CD4-positive, alpha-beta T cell treated with Interleukin-12 subunit alpha and Interleukin-12 subunit beta, for 1 hour (primary cell): ENCODE results near the gene ERC1.
"Not testable (repeated sequence)": the region's sequence is repeated elsewhere in the genome, so short reads cannot be mapped to it uniquely, and the experiment has no call there.

Experiments
- DNase-seq: peaks from one replicate; pipeline ENCODE4 v3.0.0-alpha.2; 2020

ERC1 gene

DNA sequence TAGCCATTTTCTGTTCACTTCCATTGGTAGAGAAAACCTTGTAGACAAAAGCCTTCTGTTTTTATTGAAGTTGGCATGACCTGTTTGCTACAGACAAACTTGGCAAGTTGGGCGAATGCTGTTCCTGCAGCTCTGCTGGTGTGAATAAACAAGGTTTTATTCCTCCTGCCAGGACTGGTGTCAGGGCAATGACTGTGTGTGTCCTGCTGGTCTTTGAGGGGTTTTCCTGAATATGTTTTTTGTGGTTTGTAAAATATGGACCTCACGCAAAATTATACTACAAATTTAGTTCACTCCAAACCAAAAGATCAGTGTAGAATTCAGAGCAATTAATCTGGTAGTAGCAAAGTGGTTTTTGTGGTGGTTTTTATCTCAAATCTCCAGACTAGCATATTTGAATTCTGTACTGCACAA lies 140.8 kb downstream of the ERC1 start:
- no peak for DNase-seq

DNA sequence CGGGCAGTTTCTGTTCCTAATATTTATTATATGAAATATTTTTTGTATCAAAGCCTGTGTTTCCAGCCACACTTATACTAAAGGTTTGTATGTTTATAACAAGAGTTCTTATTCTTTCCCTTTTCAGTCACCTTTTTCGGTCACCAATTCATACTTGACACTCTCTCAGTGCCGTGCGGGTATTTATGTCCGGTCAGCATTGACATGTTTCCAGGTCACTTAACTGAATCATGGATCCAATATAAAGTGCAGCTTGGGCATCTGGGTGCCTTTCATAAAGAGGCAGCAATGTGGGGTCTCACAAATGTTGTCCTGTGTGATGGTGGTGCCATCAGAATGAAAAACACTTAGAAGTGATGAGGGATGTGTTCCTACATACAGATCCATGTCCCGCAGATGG lies 141.3 kb downstream of the ERC1 start:
- DNase-seq: no peak

DNA sequence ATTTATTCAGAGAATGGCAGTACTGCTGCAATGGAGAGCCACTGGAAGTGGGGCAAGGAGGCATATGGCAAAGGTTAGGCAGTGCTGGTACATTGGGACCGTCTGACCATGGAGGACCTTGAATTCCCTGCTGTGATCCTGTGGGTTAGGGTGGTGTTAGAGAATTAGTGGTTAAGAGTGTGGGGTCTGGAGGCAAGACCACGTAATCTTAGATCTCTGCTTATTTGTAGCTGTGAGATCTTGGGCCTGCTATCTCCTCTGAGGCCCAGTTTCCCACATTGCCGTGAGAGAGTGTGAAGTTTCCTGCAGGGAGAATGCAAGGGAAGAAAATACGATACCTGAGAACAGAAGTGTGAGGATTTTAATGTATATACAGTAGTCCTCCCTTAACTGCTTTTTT lies 147.7 kb downstream of the ERC1 start:
- DNase-seq: no peak

DNA sequence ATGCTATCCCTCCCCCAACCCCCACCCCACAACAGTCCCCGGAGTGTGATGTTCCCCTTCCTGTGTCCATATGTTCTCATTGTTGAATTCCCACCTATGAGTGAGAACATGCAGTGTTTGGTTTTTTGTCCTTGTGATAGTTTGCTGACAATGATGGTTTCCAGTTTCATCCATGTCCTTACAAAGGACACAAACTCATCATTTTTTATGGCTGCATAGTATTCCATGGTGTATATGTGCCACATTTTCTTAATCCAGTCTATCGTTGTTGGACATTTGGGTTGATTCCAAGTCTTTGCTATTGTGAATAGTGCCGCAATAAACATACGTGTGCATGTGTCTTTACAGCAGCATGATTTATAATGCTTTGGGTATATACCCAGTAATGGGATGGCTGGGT lies 155.7 kb downstream of the ERC1 start:
- DNase-seq: not testable (repeated sequence)

DNA sequence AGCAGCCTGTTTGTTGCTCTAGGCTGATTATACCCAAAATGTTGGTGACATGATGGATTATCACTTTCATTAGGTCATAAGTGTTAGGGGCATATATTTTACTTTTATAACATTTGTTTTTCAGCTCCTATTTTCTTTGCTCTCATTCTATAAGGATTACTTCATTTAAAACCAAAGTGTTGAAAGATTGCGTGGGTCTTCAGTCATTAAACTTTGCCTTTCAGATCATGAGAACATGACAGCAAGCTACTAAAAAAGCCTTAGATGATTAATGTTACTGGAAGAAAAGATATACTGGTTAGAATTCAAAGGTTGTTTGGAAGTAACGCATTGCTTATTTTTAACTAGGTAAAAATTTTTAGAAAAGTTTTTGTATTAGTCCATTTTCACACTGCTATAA lies 156.8 kb downstream of the ERC1 start:
- DNase-seq: no peak

DNA sequence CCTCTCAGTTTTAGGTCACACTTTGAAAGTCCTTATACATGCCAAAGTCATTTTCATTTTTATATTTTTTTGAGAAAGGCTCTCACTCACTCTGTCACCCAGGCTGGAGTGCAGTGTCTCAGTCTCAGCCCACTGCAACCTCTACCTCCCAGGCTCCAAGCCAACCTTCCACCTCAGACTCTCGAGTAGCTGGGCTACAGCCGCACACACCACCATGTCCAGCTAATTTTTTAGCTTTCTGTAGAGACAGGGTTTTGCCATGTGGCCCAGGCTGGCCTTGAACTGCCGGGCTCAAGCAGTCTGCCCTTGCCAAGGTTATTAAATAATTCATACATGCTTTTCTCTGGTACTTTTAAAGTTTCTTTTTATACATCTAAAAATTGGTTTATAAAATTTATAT lies 166.0 kb downstream of the ERC1 start:
- no peak for DNase-seq

DNA sequence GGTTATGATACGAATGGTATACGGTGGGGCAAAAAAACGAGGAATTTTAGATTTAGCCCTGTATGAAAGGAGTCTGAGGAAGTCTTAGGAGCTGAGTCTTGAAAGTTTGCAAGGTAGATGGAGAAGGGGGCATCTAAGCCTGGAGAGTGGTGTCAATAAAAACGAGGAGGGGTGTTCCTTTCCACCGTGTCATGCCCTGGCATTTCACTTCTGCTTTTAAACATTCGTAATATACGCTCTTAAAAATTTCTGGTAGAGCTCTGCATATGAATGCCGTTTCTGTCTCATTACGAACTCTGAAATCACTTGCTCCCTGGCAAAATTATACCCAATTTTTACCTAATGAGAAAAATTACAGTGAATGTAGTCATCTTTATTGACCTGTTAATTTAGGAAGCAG lies 170.2 kb downstream of the ERC1 start:
- DNase-seq: no peak

DNA sequence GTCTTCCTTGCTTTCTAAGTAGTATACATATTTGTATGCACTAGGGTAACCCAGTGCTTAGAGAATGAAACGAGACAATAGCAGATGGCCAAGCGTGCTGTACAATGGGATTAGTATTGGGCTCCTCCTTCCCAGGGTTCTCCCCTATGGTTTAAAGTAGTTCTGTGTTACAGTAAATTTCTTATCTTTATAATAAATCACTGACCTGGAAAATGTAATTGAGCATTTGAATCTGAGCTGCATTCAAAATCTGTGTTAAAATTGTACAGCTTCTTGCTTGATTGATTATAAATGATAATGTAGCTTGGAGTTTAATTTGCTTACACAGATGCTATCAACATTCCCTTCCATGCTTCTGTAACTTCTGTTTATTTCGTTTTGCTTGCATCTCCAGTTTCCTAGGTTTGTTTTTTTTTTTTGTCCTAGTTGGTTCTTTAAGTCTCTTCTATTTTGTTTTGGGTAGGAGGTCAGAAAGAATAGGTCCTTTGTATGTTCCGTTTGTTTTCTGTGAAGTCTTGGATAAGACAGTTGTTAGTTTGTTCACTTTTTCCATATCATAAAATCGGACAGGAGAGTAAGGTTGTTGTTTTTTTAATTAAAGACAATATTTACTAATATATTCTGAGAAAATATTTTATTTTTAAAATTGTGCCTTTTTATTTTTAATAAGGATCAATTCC lies 171.2 kb downstream of the ERC1 start:
- DNase-seq: no peak

DNA sequence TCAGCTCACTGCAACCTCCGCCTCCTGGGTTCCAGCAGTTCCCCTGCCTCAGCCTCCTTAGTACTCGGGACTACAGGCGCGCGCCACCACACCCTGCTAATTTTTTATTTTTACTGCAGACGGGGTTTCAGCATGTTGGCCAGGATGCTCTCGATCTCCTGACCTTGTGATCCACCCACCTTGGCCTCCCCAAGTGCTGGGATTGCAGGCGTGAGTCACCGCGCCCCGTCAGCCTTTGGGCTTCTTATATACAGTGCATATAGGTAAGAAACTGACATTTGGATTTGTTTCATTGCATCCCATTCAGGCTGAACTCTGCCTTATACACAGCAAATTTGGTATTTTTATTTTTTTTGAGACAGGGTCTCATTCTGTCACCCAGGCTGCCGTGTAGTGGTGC lies 176.8 kb downstream of the ERC1 start:
- no peak for DNase-seq

DNA sequence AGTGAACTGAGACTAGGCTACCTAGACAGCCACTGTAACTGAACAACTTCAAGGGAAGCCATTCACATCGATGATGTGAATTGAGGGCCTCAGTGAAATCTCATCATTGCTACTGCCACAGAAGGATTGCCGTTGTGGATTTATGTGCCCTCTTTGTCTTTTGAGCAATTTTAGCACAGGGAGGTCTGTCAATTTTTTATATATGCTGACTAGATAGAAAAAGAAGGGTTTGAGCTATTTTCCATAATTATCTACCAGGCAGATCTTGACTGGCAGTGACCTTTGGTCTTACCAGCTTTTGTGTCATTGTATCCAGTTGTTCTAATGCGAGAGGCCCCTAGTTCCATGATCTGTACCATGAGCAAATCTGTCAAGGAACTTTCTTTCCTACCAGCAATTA lies 179.4 kb downstream of the ERC1 start:
- no peak for DNase-seq

DNA sequence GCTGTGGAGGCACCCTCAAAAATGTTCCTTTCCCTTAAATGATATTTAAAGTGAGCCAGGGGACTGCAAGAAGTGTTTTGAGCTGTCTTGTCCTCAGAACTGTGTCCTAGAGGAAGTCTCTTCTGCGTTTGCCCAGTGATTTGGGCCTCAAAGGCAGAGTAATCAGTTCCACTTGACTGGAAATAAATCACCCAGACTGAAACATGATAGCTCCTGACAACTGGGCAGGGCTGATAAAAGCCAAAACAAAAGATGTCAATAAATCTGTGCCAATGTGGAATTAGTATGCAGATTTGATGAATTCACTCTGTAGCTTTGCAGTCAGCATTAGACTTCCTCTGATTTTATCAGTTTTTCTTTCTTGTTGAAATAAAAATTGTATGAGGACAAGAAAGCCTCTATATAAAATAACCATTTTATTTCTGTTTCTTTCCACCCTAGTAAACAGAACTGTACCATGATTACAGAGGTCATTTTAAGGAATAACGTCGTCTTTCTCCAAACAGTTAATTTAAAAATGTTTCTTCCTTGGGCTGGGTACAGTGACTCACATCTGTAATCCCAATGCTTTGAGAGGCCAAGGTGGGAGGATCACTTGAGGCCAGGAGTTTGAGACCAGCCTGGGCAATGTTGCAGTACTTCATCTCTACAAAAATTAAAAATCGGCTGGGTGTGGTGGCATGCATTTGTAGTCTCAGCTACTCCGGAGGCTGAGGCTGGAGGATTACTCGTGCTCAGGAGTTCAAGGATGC lies 180.8 kb downstream of the ERC1 start:
- no peak for DNase-seq

DNA sequence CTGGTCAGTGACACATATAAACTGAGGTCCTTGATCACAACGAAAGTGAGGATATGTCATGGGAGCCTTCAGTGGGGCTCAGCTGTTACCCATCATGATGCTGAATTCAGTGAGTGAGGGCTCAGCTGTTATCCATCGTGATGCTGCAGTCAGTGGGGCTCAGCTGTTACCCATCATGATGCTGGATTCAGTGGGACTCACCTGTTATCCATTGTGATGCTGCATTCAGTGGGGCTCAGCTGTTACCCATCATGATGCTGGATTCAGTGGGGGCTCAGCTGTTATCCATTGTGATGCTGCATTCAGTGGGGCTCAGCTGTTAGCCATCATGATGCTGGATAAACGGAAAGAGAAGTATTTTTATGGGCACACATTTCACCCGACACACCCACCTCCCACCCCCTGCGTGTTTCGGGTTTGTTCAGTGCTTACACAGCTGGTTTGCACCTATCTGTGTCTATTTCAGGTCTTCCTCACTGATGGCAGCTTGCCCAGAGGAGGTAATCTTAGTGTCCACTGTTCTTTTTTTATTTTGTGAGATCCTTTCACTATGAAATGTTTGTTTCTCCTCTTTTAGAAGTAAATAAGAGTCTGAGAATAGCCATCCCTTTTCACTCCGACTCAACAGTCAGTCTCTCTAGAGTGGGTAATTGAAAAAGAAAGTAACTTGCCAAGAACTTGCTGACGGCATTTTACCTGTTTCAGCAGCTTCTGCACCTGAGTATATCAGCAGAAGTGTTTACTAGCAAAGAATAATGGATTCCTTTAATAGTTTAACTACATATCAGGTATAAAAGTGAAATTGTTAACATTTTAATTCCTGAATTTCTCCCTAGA lies 183.0 kb downstream of the ERC1 start:
- DNase-seq: no peak

DNA sequence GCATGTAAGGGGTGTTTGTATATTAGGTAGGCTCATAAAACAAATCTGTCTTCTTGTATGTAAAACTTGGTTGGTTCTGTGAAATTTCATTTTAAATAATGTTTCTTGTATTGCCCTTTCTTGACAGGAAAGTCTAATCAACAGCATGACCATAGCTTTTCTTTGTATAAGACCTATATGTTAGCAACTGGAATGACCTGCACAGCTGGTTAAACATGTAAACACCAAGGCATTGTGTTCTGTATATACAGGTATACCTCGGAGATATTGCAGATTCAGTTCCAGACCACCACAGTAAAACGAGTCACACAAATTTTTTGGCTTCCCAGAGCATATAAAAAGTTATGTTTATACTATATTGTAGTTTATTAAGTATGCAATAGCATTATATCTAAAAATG lies 183.6 kb downstream of the ERC1 start:
- DNase-seq: no peak

DNA sequence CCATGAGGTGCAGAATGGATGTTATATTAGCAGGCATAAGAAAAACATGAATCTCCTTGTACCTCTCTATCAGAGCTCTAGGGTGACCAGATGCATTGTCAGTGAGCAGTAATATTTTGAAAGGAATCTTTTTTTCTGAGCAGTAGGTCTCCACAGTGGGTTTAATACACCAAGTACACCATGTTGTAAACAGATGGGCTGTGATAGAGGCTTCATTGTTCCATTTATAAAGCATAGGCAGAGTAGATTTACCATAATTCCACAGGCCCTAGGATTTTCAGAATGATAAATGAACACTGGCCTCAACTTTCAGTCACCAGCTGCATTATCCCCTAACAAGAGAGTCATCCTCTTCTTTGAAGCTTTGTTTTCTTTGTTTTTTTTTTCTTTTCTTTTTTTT lies 185.2 kb downstream of the ERC1 start:
- no peak for DNase-seq

DNA sequence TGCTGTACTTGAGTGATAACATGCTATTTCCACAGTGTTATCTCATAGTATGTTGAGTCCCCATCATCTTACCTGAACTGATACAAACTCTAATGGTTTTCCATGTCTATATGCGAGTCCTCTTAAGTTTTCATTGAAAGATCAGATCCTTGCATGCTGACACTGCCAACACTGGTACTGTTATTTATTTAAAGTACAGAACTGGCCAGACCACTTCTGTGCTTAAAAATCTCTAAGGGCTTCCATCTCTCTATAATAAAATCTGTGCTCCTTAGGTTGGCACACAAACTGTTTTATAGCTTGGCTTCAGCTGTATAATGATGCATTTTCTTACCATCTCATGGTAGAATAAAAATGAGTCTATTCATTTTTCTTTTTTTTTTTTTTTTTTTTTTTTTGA lies 188.1 kb downstream of the ERC1 start:
- no peak for DNase-seq

DNA sequence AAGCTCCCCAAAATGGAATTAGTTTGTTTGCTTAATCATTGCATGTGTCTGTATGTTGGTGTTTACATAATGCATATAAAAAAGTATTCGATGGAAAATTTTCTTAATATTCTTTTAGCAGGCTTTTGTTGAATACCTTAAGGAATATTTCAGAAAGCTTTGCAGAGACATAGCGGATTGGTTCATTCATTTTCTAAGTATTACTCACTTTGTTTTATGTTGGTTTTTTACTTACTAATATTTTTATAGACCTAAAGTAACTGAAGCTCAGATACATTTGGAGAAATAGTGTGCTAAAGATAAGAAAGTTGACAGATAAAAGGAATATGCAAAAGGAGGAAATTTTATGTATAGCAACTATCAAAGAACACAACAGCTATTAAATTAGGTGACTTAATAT lies 191.0 kb downstream of the ERC1 start:
- no peak for DNase-seq

DNA sequence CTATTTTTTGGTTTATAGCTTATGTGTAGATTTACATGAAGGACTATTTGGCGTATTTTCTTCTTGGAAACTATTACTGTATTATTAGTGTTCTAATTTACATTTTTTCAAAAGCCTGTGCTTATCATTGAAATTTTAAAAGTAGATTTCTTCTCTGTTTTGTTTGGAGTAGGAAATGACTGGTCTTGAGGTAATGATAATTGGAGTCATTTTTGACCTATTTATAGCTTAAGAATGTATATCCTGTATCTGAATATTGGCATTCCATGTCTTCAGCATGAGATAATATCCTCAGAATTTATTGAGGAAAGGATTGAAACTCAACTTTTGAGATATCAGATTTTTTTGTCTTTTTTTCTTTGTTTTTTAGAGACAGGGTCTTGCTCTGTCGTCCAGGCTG lies 193.4 kb downstream of the ERC1 start:
- DNase-seq: no peak

DNA sequence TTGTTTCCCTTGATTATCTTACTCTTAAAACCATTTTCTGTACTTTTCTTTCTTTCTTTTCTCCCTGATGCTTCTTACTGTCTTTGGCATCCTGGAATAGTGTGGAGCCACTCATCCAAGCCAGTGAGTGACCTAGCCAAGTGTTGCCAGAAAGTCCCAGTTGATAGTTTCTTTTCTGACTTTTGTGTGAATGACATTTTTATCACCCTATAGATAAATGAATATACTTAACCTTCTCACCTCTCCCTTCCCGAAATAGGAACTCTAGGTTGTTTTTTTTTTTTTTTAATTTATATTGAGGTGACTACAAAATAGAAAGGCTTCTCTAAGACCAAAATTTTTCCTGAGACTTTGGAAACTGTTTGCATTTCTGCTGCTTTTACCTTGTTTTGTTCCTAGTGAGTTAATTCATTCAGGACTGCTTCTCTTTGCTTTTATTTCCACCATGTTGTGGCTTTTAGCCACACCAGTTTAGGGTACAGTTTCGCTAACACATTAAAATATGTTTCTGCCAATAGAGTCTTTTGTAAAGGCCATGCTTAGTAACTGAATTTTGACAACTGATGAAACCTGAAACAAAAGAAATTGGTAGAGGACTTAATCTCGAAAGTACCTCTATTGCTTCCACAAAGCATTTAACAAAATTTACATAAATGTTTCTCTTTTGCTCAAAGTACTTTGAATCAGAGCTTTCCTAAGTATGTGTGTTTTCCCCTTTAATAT lies 194.6 kb downstream of the ERC1 start:
- no peak for DNase-seq

DNA sequence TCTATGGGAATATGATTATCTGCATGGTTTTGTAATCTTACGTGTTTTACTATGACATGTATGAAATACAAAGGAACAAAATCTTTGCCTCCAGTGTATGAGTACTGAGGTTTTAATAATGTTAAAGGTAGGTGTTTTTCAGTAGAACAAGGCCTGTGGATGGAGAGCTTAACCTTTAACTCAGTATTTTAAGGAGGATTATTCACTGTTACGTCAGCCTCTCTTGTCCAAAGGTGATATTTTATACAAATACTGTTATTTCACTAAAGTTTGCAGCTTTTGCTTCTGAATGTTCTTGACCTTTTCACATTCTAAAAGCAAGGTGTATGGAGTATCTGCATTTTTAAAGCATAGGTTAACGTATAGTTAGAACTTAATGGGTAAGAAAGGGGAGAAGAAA lies 195.3 kb downstream of the ERC1 start:
- DNase-seq: no peak

DNA sequence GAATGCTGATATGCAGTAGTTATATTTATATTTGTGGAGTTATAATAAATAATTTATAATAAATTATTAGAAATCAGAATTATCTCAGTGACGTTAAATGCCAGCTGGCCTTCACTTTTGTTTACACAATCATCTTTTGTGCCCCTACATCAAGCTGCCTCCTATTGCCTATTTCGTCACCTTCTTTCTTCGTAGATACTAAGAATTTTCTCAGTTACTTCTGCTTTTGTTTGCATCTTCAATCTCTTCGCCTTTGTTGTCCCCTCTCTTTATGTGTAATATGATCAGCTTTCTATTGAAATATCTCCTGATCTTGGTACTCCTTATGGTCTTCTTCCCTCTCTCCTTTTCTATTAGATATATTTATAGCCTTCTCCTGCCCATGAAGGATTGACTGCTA lies 197.0 kb downstream of the ERC1 start:
- no peak for DNase-seq

DNA sequence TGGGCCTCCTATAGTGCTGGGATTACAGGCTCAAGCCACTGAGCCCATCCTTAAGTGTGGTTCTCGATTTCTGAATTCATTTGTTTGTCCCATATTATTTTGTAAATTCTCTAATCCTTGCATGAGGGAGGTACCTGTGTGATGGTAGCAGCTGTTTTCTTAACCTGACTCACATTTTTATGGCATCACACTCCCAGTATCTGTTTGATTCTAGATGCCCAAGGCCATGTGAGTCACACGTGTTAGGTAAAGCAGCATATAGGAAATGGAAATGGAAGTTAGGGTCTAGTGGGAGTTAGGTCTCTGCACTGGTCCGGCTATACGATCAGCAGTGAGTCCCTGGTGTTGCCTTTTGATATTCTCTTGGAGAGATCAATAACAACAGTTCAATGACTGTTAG lies 198.1 kb downstream of the ERC1 start:
- DNase-seq: no peak

DNA sequence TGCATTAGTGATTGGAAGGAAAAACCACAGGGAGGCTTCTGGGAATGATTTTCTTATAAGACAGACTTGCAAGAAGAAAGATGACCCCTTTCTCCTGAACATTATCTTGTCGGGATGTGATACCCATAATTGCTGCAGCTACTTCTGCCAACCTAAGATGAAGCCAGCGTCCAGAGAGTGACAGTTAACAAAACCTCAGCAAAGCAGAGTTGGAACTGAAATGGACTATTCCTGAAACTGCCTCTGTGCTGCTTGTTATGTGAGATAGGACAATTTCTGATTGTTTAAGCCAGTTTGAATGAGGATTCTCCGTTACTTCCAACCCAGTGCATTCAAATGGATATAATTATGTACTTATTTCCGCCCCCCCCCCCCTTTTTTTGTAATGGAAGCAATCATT lies 204.5 kb downstream of the ERC1 start:
- DNase-seq: no peak

DNA sequence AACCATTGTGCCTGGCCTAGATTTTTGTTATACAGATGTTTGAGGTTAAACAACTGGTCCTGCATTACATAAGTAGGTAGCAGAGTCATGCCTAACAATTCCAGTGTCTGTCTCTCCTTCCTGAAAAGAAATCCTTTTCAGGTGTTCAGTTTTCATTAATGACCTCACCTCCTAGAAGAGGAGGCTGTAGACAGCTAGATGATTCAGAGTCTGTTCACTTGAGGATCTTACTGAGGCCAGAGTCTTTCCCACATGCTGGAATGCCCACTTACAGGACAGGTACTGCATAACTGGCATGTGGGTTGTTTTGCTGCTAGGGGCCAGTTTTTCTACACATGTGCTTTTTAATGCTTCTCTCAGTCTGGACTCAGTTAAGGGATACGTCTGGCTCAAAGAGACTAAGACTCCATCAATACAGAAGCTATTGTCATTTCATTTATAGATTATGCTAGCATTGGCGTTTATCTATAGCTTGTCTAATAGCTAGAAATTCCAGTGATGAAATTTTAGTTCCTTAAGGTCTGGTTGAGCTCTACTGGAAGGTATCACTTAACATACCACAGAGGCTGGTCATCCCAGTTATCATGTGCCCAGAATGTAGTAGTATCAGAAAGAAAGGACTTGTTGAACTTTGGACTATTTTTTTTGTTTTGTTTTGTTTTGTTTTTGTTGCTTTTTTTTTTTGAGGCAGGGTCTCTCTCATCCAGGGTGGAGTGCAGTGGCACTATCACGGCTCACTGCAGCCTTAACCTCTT lies 206.4 kb downstream of the ERC1 start:
- no peak for DNase-seq
